HG03439 (cell line): ENCODE data around the gene KCNN2.
"Not testable (repeated sequence)": the region's sequence is repeated elsewhere in the genome, so short reads cannot be mapped to it uniquely, and the experiment has no call there.

Experiments
- ATAC-seq: cut with Tn5 transposase; IDR thresholded peaks from one replicate; pipeline ENCODE4 v1.9.1; 2021; ENCODE audit warnings: mild to moderate bottlenecking, moderate library complexity; ENCODE audit not compliant: unreplicated experiment

Gene KCNN2

DNA sequence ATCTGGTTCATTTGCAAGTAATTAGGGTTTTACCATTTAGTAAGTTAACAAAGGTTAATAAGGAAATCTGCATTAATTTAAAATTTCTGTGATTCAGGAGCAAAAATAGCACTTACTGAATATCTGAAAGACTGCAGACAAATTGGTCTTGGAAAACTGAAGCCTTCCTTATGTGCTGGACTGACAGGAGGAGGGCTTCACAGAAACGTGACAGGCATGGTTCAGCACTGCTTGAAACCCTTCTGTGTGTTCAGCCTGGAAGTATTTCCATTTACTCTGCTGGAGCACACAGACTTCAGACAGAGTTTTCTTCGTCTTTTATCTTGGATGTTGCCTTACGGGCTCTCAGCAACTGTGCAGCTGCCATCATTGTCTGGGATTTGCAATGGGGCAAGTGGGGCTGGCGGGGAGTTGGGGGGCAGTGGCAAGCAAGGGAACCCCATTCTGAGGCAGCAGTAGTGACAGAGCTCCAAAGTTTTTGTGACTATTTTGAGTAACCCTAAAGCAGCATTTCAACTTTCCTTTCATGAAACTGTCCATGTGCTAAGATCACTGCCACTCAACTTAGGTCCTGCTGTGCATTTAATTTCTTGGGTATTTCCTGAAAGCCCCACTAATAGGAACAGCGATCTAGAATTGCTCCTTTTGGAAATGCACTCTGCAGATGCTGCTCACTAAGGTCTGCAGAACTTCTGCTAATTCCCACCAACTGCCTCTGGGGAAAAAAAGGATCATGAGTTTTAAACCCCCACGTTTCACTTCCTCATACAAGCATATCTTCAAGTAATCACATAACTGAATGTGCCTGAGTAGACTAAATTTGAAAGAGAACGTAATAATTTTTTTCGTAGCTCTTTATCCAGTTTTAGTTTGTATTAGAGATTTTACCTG, 56.6 kb downstream of the KCNN2 start:
- peak; percentile 94 for ATAC-seq

- peak; percentile 16 for ATAC-seq
Observed at GRCh38 chr5:114419067-114419388, 57.2 kb downstream of the KCNN2 start.

- no peak for ATAC-seq
Observed at GRCh38 chr5:114419959-114420358, 58.1 kb downstream of the KCNN2 start.

DNA sequence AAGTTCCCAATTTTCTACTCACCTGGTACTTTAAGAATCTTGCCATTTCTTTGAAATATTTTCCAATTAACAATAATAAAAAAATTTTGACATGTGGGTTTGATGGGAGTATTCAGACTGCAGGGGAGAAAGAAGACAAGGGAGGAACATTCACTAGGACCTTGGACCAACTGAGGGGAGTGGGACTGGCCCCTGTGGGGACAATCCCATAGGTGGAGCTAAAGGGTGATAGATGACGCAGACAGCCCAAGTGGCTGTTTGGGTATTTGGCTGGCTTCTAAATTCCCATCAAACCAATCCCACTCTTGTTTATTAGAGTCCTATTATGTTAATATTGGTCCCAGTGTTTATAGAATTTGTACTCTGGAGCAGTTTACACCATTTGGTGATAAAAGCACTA, 65.3 kb downstream of the KCNN2 start:
- no peak for ATAC-seq

GRCh38 chr5:114430532-114430931, 68.7 kb downstream of the KCNN2 start:
- no peak for ATAC-seq

DNA sequence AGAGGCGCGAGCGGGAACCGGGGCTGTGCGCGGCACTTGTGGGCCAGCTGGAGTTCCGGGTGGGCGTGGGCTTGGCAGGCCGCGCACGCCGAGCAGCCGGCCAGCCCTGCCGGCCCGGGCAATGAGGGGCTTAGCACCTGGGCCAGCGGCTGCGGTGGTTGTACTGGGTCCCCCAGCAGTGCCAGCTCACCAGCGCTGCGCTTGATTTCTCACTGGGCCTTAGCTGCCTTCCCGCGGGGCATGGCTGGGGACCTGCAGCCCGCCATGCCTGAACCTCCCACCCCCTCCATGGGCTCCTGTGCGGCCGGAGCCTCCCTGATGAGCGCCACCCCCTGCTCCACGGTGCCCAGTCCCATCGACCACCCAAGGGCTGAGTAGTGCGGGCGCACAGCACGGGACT, 70.8 kb downstream of the KCNN2 start:
- ATAC-seq = not testable (repeated sequence)

- ATAC-seq = no peak
Observed at GRCh38 chr5:114434396-114435219, 72.7 kb downstream of the KCNN2 start.

DNA sequence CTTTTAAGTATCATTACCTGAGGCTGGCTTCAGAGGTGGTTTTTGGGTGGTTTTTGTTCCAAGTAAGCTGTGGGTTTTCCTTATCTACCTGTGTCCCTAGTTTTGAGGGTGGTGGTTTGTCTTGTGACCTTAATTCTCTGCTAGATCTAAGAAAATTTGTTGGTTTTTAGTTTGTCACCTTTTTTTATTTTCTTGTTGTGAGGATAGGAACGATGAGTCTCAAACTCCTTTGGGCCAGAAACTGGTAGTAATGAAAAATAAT, 73.3 kb downstream of the KCNN2 start:
- no peak for ATAC-seq

DNA sequence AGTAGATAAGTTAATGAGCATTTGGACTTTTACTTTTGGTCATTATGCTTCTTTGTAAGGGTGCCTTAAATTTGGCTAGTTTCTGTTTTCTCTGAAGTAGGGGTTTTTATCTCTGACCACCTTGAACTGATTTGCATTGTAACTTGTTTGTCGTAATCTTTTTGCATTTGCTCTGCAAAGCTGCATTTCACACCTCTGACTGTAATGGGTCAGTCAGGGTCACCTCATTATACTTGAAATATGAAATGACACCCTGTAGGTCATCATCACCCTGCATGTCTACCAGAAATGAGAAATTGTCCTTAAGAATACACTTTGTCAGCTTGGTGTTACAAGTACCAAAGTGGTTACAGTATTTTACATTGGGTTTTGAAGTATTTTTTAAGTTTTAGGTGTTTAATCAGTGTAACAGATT, 74.0 kb downstream of the KCNN2 start:
- ATAC-seq = peak; percentile 88

- no peak for ATAC-seq
Observed at GRCh38 chr5:114437936-114438335, 76.1 kb downstream of the KCNN2 start.

- ATAC-seq = no peak
Observed at GRCh38 chr5:114438471-114438870, 76.6 kb downstream of the KCNN2 start.

DNA sequence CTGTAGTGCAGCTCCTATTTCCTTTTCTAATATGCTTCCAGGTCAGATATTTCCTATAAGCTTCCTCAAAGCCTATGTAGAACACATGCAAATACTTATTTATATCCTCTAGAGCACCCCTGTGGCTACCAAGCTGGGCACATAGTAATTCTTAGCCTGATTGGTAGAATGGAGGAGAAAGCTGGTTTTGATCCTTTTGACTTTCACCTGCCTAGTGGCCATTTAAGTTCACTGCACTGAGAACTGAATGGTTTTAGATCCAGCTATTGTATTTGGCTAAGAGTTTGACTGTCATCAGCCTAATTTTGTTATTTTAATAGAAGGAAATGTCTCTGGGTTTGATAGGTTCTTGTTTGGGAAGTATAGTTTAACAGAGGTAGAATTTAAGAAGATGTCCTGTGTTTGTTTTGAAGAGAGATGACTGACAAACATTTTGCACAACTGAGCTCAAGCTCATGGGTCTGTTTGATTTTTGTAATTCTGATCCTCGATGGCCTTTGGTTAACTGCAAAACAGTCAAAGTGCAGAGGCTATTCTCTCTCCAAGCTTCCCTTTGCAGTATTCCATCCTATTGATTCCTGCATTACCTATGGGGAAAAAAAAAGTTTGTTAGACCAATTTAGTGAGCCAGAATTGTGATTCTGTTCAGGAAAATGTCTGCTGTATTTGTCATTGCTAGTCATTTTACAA, 85.4 kb downstream of the KCNN2 start:
- ATAC-seq = no peak

- ATAC-seq = no peak
Observed at GRCh38 chr5:114448481-114448880, 86.6 kb downstream of the KCNN2 start.

- peak; percentile 99 for ATAC-seq
Observed at GRCh38 chr5:114449860-114450421, 88.1 kb downstream of the KCNN2 start.

DNA sequence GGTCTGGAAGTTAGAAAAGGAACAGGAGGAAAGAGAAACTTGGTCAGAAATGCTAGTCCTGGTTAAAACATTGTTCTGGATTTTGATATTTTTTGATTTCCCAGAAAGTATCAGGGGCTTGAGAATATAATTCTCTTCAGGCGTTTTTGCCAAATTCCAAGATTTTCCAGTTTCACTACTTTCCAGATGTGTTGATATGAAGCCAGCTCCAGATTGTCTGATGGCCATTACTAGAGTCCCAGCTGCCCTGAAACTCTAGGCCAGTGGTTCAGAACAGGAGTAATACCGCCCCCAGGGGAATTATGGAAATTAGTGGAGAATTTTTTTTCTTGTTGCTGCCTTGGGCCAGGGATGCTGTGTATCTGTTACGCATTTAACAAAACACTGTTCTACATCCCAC, 88.6 kb downstream of the KCNN2 start:
- ATAC-seq = no peak

GRCh38 chr5:114458726-114459125, 96.9 kb downstream of the KCNN2 start:
- ATAC-seq = no peak

DNA sequence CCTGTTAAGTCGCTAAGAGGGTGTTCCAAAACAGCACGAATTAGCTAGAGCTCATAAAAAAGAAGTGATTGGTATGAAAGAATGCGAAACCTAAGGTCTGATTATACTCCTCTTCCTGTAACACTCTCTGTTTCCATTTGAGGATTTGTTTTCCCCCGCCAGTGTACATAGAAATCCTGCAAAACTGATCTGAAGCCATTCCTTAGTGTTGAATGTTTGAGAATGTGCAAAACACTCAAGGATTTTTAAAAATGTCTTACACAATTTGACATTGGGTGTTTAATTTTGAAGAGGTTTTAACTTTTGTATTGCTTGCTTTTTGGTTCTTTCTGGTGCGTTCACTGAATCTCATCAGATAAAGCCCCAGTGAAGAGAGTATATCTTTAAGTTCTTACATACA, 105.3 kb downstream of the KCNN2 start:
- no peak for ATAC-seq

DNA sequence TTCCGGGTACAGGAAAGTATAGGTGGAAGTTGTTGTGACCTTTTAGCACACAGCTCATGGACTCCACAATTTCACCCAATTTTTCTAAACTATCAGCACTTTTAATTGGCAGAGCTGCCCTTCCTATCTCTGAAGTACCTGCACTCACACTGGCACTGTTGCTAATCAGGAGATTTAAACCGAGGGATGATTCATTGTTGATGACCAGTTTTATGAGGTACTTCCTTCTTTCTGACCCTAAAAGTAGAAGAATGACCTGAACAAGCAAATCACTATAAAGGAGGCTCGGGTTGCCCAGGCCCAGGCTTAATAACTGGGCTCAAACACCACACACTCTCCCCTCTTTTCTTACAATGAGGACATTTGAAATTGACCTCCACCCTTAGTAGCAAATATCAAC, 105.9 kb downstream of the KCNN2 start:
- ATAC-seq = no peak

DNA sequence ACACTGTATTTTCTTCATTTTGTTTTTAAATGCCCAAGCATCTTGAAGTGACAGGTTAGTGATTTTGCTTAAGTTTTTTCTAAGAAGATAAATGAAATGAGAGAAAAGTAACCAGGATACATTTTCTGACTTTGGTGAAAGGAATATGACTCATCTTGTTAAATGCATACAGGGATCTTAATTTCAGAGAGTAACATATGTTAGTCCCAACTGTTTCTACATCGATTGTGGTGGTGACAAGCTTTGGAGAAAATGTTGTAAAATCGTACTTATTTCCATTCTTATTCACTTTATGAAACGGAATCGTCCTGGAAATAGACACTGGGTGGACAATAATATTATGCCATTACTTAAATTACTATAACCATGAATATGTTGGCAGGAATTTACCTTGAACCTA, 107.5 kb downstream of the KCNN2 start:
- no peak for ATAC-seq

GRCh38 chr5:114471529-114471928, 109.7 kb downstream of the KCNN2 start:
- ATAC-seq = no peak

DNA sequence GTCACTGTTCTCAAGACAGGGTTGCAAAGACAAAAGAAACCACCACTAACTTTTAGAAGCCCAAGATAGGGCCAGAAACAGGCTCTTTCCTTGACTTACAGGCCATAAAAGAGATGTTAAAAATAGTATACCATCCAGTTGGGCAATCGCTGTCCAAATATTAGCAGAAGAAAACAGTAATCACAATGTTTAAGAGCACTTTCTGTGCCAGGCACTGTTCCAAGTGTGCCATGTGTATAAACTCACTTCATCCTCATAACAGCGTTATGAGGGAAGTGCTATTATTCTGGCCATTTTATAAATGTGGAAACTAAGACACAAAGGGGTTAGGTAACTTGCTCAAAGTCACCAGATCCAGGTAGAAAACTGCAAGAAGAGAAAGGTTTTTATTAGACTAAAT, 111.7 kb downstream of the KCNN2 start:
- ATAC-seq = no peak
